Spinal cord (tissue), 10 donors: ENCODE results near the gene CDH23. TPM values are rescaled to one million over a fixed set of nuclear protein-coding genes. Genes with fewer than 3 reads are reported as not detected.
"Not testable (repeated sequence)": the region's sequence is repeated elsewhere in the genome, so short reads cannot be mapped to it uniquely, and the experiment has no call there.

Source experiments
- DNase-seq, 6 donors: peaks; one replicate each; pipeline versions ENCODE4 v3.0.0 to v3.0.0-alpha.2; 2013 to 2015; ENCODE audit warnings: low spot score in 6 of 6, low read depth in 4 of 6
- H3K27ac ChIP-seq: one replicate; pipeline ENCODE4 v1.5.1; 2013; ENCODE audit warnings: low read depth, low read length, control low read depth
- H3K27me3 ChIP-seq: one replicate; pipeline ENCODE4 v1.6.1; 2013; ENCODE audit warnings: low read length; ENCODE audit not compliant: control insufficient read depth, insufficient read depth
- H3K36me3 ChIP-seq: one replicate; pipeline ENCODE4 v1.6.1; 2013; ENCODE audit warnings: low read length; ENCODE audit not compliant: control insufficient read depth, insufficient read depth
- H3K4me1 ChIP-seq: one replicate; pipeline ENCODE4 v1.6.1; 2013; ENCODE audit warnings: low read length; ENCODE audit not compliant: control insufficient read depth, insufficient read depth
- H3K4me3 ChIP-seq: one replicate; pipeline ENCODE4 v1.5.1; 2013; ENCODE audit warnings: low read depth, low read length, control low read depth
- H3K9me3 ChIP-seq: one replicate; pipeline ENCODE4 v1.6.1; 2013; ENCODE audit warnings: low read length; ENCODE audit not compliant: control insufficient read depth, insufficient read depth
- WGBS: methylation state at CpG from one replicate; pipeline ENCODE4 v1.1.5; 2013; ENCODE audit warnings: missing lambda C conversion rate; ENCODE audit not compliant: insufficient coverage; 5-methylcytosine and 5-hydroxymethylcytosine counted together
- polyA plus RNA-seq, 2 donors: library from polyadenylated mRNA; unstranded; fragments of 120-200 nt; gene quantifications; one replicate each; pipeline ENCODE4 v1.2.1, GENCODE V29; 2013; ENCODE audit not compliant: insufficient read length in 2 of 2
- total RNA-seq, 2 donors: library from RNA; depleted of rRNA in 1 of 2; stranded (reverse); fragments of 120-200 nt in 1 of 2; fragments of >200 nt in 1 of 2; gene quantifications; one replicate each; pipeline versions ENCODE4 v1.2.3 to v1.2.4, GENCODE V29; 2013 to 2014
- donor health status: healthy.

CDH23 gene
- total and polyA plus RNA-seq, 4 donors = 15.6 to 24.2 (median 19.0) TPM

GRCh38 chr10:71357792-71358265 is 38.9 kb upstream of the CDH23 start:
- H3K27me3 ChIP-seq = no peaks in the 10 kb centered on the region
- WGBS = 91% methylated on average over 4 of the region's 7 CpGs
- no peak for DNase-seq
- H3K36me3 ChIP-seq = peaks cover 35% of the 10 kb centered on the region
- no peaks in the 10 kb centered on the region for H3K9me3 ChIP-seq
- peaks cover 7% of the 10 kb centered on the region for H3K4me1 ChIP-seq
- no peak overlapping the region for H3K4me3 ChIP-seq
- H3K27ac ChIP-seq = no peak overlapping the region

GRCh38 chr10:71358277-71358676 is 38.4 kb upstream of the CDH23 start:
- 89% methylated on average over 6 of the region's 8 CpGs for WGBS
- H3K27ac ChIP-seq = no peak overlapping the region
- no peak for DNase-seq

GRCh38 chr10:71358906-71359305 is 37.8 kb upstream of the CDH23 start:
- not testable (repeated sequence) for DNase-seq, H3K9me3 ChIP-seq, H3K27ac ChIP-seq, H3K4me1 ChIP-seq, H3K27me3 ChIP-seq, H3K4me3 ChIP-seq
- 91% methylated on average over 8 of the region's 10 CpGs for WGBS
- peaks cover 35% of the 10 kb centered on the region for H3K36me3 ChIP-seq

More at GRCh38 chr10:71358277-71358676, 38.4 kb upstream of the CDH23 start:
- Histone ChIP-seq H3K9me3 (no peaks in the 10 kb centered on the region), H3K4me3 (no peak overlapping the region), H3K36me3 (peaks cover 35% of the 10 kb centered on the region), H3K27me3 (no peaks in the 10 kb centered on the region), H3K4me1 (peaks cover 7% of the 10 kb centered on the region)

GRCh38 chr10:71359364-71360046 is 37.2 kb upstream of the CDH23 start:
- DNase-seq = no peak
- Histone ChIP-seq H3K4me3 (no peak overlapping the region), H3K27ac (peak overlapping the region; percentile 40), H3K27me3 (no peaks in the 10 kb centered on the region), H3K36me3 (peaks cover 35% of the 10 kb centered on the region), H3K9me3 (no peaks in the 10 kb centered on the region), H3K4me1 (peaks cover 4% of the 10 kb centered on the region)
- whole genome bisulfite sequencing = 72% methylated on average over 8 of the region's 9 CpGs

GRCh38 chr10:71360735-71361134 is 36.0 kb upstream of the CDH23 start:
- Histone ChIP-seq H3K27ac (no peak overlapping the region), H3K27me3 (no peaks in the 10 kb centered on the region), H3K4me3 (no peak overlapping the region), H3K4me1 (peaks cover 2% of the 10 kb centered on the region), H3K9me3 (no peaks in the 10 kb centered on the region), H3K36me3 (peaks cover 35% of the 10 kb centered on the region)
- no peak for DNase-seq
- WGBS = no CpG with 5 or more reads among the region's 2 CpGs

- Histone ChIP-seq H3K9me3 (no peaks in the 10 kb centered on the region), H3K36me3 (peaks cover 28% of the 10 kb centered on the region), H3K27ac (no peak overlapping the region), H3K4me3 (no peak overlapping the region), H3K4me1 (no peaks in the 10 kb centered on the region), H3K27me3 (no peaks in the 10 kb centered on the region)
- DNase-seq = no peak
- WGBS = 92% methylated on average over 7 of the region's 7 CpGs
These were observed 35.1 kb upstream of the CDH23 start for GRCh38 chr10:71361581-71361980.

- no peak overlapping the region for H3K27ac ChIP-seq
- no peaks in the 10 kb centered on the region for H3K4me1 ChIP-seq
- peaks cover 23% of the 10 kb centered on the region for H3K36me3 ChIP-seq
- no peaks in the 10 kb centered on the region for H3K27me3 ChIP-seq
- DNase-seq = no peak
- H3K4me3 ChIP-seq = no peak overlapping the region
- WGBS = 97% methylated on average over 16 of the region's 16 CpGs
- H3K9me3 ChIP-seq = no peaks in the 10 kb centered on the region
These were observed 34.6 kb upstream of the CDH23 start for GRCh38 chr10:71362141-71362540.

- H3K27ac ChIP-seq = no peak overlapping the region
- no peak overlapping the region for H3K4me3 ChIP-seq
- no peaks in the 10 kb centered on the region for H3K27me3 ChIP-seq
- DNase-seq = no peak
- H3K9me3 ChIP-seq = no peaks in the 10 kb centered on the region
- no peaks in the 10 kb centered on the region for H3K4me1 ChIP-seq
- peaks cover 15% of the 10 kb centered on the region for H3K36me3 ChIP-seq
These were observed 32.8 kb upstream of the CDH23 start for GRCh38 chr10:71363936-71364335.

- no peak for DNase-seq
- H3K27me3 ChIP-seq = no peaks in the 10 kb centered on the region
- H3K4me3 ChIP-seq = no peak overlapping the region
- WGBS = 88% methylated on average over 5 of the region's 6 CpGs
- peaks cover 11% of the 10 kb centered on the region for H3K36me3 ChIP-seq
- no peaks in the 10 kb centered on the region for H3K9me3 ChIP-seq
- no peaks in the 10 kb centered on the region for H3K4me1 ChIP-seq
- no peak overlapping the region for H3K27ac ChIP-seq
These were observed 31.4 kb upstream of the CDH23 start for GRCh38 chr10:71365366-71365765.

GRCh38 chr10:71366690-71367089 is 30.0 kb upstream of the CDH23 start:
- no peak overlapping the region for H3K4me3 ChIP-seq
- DNase-seq = no peak
- peaks cover 9% of the 10 kb centered on the region for H3K36me3 ChIP-seq
- H3K9me3 ChIP-seq = no peaks in the 10 kb centered on the region
- H3K27ac ChIP-seq = no peak overlapping the region
- H3K27me3 ChIP-seq = no peaks in the 10 kb centered on the region
- H3K4me1 ChIP-seq = no peaks in the 10 kb centered on the region
- 89% methylated on average over 7 of the region's 8 CpGs for WGBS
